ENCODE results near the gene CPAMD8.
"Not testable (repeated sequence)": the region's sequence is repeated elsewhere in the genome, so short reads cannot be mapped to it uniquely, and the experiment has no call there.

The CPAMD8 gene

GRCh38 chr19:16998635-16999194, 27.9 kb downstream of the CPAMD8 start:
- no peak for DNase-seq

- DNase-seq = not testable (repeated sequence)
Observed at GRCh38 chr19:16996838-16997490, 29.6 kb downstream of the CPAMD8 start.

GRCh38 chr19:16988661-16989060, 37.9 kb downstream of the CPAMD8 start:
- no peak for DNase-seq

GRCh38 chr19:16985403-16985802, 41.2 kb downstream of the CPAMD8 start:
- DNase-seq = no peak

GRCh38 chr19:16982586-16982985, 44.0 kb downstream of the CPAMD8 start:
- DNase-seq = not testable (repeated sequence)

- no peak for DNase-seq
Observed at GRCh38 chr19:16978839-16979802, 47.5 kb downstream of the CPAMD8 start.

- no peak for DNase-seq
Observed at GRCh38 chr19:16978156-16978555, 48.5 kb downstream of the CPAMD8 start.

- no peak for DNase-seq
Observed at GRCh38 chr19:16977306-16977705, 49.3 kb downstream of the CPAMD8 start.

- DNase-seq = no peak
Observed at GRCh38 chr19:16976446-16976845, 50.2 kb downstream of the CPAMD8 start.

- DNase-seq = no peak
Observed at GRCh38 chr19:16970821-16971220, 55.8 kb downstream of the CPAMD8 start.

GRCh38 chr19:16969135-16969534, 57.5 kb downstream of the CPAMD8 start:
- DNase-seq = no peak

- not testable (repeated sequence) for DNase-seq
Observed at GRCh38 chr19:16960996-16961822, 65.4 kb downstream of the CPAMD8 start.

GRCh38 chr19:16958277-16958676, 68.3 kb downstream of the CPAMD8 start:
- DNase-seq = not testable (repeated sequence)

- no peak for DNase-seq
Observed at GRCh38 chr19:16957855-16958254, 68.8 kb downstream of the CPAMD8 start.

- no peak for DNase-seq
Observed at GRCh38 chr19:16957151-16957701, 69.4 kb downstream of the CPAMD8 start.

GRCh38 chr19:16955161-16955560, 71.4 kb downstream of the CPAMD8 start:
- DNase-seq = no peak

GRCh38 chr19:16952046-16952445, 74.6 kb downstream of the CPAMD8 start:
- DNase-seq = no peak

- no peak for DNase-seq
Observed at GRCh38 chr19:16951529-16951928, 75.1 kb downstream of the CPAMD8 start.

- DNase-seq = no peak
Observed at GRCh38 chr19:16949496-16950023, 77.0 kb downstream of the CPAMD8 start.

GRCh38 chr19:16946951-16947940, 79.4 kb downstream of the CPAMD8 start:
- DNase-seq = no peak
